Measurements from ENCODE around the gene ZNF324.
"Not testable (repeated sequence)": the region's sequence is repeated elsewhere in the genome, so short reads cannot be mapped to it uniquely, and the experiment has no call there.

ZNF324 gene

DNA sequence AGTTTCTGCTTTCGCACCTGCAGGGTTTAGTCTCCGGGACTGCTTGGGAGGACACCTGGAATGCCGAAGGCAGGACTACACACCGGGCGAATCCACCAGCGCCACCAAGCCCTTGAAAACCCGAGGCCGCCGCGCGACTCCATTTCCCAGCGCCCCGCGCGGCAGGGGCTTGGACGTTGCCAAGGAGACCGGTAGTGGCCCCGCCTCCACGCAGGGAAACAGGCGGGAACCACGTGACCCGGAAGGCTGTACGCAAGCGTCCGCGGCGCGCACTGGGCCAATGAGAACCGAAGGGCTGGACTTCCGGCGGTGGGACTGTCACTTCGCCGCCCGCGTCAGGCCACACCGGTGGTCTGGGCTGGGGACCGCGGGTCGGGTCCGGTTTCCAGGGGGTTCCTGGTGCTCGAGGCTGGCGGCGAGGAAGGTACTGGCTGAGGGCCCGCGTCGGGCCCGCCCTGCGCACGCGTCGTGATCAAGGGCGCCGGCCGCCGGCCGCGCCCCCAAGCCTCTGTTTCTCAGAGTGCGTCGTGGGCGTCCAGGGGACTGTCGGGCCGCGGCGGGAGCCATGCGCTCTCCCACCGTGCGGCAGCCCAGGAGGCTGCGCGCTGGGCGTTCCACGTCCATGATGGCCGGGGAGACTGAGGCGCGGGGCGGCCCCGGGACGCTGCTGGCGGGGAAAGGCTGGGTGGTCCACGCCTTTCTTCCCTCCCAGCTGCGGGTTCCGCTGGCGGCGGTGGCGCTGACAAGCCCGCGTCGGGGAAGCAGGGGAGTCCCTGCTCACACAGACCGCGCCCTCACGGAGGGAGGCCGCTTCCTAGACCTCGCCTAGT, at the start of gene ZNF324:
Gene ZNF324 (plus strand): TSS at position 321 of the 830 bp plus-strand sequence. CDS start 2,106 bp downstream, outside the sequence.
- DNase-seq = peak; percentile 94

DNA sequence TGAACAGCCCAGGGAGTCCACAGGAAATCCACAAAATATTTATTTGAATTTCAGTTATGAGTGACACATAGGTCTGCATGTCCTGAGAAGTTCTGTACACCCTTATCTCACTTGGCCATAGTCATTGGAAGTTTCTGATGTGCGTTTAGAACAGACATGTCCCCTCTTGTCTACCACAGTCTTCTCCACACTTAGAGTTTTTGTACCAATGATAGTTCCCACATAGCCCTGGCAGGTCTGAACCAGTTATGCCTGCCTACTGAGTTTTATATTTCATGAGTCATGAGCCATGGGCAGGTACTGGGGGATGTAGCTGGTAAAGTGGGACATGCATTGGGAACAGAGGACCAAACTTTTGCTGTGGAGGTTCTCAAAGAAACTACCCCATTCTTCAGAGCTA, 38.3 kb upstream of the ZNF324 start:
- no peak for DNase-seq

DNA sequence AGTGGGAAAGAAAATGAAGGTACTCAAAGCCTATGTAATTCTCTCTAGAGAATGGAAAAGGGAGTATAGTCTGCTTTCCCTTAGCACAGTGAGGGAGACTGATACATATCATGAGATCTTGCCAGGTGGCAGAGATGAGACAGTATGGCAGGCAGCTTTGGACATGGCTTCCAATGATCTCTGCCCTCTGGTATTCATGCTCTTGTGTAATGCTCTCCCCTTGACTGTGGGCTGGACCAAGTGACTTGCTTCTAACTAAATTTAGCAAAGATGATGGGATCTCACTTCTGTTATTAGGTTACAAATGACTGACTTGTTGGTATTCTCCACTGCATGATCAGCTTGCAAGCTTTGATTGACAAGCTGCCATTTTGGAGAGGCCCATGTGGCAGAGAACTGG, 37.1 kb upstream of the ZNF324 start:
- DNase-seq = no peak

DNA sequence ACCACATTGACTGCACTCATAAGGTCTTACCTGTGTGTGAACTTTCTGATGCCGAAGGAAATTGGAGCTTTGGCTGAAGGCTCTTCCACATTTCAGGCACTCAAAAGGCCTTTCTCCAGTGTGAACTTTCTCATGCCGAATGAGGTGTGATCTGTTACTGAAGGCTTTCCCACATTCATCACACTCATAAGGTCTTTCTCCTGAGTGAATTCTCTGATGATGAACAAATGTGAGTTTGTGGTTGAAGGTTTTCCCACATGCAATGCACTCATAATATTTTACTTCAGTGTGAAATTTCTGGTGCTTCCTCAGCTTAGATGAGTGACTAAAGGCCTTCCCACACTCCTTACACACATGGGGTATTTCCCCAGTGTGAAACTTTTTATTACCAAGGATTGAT, 32.7 kb upstream of the ZNF324 start:
- DNase-seq = peak; percentile 16

DNA sequence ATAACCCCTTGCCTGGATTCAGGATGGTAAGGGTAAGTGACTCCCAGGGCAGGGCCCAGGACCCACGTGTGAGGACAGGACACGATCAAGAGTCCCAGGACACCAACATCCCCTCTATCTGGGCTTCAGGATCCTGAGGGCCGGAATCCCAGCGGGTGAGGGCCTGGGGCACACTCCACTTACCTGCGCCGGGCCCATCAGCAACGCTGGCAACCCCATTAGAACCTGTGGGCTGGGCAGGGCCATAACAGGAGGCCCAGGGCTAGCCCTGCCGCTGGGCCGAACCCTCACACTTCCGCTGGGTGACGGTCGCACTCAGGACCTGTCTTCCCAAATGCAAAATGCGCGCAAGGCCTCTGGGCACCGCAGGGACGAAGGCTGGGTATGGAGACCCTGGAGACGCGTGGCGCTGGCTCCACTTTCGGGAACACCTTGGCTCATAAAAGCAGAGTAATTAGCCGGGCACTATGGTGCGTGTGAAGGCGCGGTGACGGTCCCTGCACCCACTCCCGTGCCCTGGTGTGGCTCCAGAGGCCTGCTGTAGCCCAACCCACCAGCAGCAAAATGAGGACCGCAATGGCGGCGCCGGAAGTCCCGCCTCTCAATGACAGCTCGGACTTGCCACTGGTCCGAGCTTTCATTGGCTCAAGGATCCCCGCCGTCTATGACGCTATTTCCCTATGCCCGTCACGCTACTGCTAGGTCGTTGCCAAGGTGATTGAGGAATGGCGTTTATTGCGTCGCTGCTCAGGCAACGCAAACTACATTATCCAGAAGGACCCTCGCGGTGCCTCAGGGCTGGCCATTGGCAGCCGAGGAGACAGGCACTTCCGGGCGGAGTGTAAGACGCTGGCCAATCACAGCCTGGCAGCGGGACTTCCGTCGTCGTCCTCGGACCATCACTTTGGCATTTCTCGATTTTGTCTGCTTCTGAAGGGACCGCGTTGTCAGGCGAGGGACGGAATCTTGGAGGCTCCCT, 27.0 kb upstream of the ZNF324 start, which contains the start of gene ZNF132:
Gene ZNF132 (minus strand): TSS at position 578 of the 979 bp plus-strand sequence. CDS start 332 bp downstream, at position 246.
- peak; percentile 100 for DNase-seq

DNA sequence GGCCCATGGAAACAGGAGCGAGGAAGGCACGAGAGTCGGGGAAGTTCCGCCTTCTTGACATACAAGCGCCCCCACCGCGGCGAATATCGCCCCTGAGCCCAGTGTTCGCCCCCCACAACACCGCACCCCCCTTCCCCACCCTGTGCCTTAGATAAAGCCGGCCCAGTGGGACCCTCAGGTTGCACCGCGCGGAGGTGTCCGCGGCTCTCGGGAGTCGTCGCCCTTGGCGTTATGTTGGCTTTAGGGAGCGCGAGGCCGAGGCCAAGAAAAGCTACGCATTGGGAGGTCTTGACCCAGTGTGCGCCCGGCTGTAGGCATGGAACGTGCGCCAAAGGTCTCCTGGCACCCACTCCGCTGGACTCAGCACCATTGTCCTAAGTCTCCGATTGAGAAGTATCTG, 26.3 kb upstream of the ZNF324 start:
- DNase-seq = no peak

DNA sequence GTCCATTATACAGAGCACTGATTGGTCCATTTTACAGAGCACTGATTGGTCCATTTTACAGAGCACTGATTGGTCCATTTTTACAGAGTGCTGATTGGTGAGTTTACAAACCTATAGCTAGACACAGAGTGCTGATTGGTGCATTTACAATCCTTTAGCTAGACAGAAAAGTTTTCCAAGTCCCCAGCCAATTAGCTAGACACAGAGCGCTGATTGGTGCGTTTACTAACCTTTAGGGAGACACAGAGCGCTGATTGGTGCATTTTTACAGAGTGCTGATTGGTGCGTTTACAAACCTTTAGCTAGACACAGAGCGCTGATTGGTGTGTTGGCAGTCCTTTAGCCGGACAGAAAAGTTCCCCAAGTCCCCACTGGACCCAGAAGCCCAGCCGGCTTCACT, 23.9 kb upstream of the ZNF324 start:
- not testable (repeated sequence) for DNase-seq

DNA sequence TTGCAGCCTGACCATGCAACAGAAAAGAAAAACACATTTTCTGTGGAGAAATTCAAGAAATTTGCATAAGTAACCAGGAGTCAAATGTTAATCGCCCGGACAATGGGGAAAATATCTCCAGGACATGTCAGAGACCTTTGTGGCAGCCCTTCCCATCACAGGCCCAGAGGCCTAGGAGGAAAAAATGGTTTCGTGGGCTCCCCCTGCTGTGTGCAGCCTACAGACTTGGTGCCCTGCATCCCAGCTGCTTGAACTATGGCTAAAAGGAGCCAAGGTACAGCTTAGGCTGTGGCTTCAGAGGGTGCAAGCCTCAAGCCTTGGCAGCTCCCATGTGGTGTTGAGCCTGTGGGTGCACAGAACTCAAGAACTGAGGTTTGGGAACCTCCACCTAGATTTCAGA, 18.0 kb upstream of the ZNF324 start:
- not testable (repeated sequence) for DNase-seq

DNA sequence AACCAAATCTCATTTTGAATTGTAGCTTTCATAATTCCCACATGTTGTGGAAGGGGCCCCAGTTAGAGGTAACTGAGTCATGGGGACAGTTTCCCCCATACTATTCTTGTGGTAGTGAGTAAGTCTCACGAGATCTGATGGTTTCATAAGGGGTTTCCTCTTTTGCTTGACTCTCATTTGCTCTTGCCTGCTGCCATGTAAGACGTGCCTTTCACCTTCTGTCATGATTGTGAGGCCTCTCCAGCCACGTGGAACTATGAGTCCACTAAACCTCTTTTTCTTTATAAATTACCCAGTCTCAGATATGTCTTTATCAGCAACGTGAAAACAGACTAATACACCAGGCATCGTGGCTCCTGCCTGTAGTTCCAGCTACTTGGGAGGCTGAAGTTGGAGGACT, 16.9 kb upstream of the ZNF324 start:
- DNase-seq = not testable (repeated sequence)

DNA sequence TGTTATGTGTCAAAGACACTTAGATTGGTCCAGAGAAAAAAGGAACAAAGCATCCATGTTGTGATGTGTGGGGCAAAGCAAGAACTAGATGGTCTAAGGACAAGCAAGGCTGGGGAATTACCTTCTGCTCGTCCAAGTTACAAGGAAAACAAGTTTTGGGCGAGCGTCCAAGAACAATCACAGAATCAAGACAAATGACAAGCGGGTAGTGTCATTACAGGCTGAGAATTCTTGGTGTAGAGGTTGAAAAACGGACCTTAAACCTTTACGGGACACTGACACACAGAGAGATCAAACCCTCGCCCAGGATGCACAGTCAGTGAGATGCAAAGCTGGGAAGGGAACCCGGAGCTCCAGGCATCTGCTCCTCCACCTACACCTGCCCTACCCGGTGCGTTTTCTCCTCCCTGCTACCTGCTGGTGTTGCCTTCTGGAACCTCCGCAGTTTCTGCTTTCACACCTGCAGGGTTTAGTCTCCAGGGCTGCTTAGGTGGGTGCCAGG, 16.0 kb upstream of the ZNF324 start:
- DNase-seq = no peak

DNA sequence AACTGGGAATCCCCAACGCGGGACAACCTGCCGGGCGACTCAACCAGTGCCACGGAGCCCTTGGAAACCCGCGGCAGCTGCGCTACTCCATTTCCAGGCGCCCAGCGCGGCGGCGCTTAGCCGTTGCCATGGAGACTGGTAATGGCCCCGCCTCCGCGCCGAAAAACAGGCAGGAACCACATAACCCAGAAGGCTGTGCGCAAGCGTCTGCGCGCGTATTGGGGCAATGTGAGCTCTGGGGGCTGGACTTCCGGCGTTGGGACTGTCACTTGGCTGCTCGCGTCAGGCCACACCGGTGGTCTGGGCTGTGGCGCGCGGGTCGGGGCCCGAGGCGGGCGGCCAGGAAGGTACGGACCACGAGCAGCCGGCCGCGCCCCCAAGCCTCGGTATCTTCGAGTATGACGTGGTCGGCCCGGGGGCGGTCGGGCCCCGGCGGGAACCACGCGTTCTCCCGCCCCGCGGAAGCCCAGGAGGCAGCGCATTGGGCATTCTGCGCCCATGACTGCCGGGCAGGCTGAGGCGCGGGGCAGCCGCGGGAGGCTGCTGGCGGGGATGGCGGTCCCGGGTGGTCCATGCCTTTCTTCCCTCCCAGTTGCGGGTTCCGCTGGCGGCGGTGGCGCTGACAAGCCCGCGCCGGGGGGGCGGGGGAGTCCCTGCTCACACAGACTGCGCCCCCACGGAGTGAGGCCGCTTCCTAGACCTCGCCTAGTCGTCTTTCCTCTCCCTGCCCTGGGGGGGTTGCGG, 15.3 kb upstream of the ZNF324 start, which contains the start of gene ZNF324B:
Gene ZNF324B (plus strand): TSS at position 265 of the 744 bp plus-strand sequence. CDS start 2,080 bp downstream, outside the sequence.
- DNase-seq = peak; percentile 93

DNA sequence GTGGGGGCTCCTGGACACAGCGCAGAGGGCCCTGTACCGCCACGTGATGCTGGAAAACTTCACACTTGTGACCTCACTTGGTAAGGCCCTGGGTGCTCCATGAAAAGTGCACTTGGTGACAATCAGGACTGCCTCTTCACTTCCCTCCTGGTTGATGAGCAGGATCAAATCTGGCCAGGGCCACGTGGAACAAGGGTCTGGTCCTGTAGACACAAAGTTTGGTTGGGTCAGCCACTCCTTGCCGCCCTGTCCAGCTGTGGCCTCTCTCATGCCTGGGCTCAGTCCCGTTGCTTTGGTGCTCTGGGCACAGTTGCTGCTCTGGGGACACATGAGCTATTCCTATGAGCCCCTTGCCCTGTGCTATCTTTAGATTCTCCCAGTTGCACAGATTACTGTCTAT, 13.1 kb upstream of the ZNF324 start:
- no peak for DNase-seq

DNA sequence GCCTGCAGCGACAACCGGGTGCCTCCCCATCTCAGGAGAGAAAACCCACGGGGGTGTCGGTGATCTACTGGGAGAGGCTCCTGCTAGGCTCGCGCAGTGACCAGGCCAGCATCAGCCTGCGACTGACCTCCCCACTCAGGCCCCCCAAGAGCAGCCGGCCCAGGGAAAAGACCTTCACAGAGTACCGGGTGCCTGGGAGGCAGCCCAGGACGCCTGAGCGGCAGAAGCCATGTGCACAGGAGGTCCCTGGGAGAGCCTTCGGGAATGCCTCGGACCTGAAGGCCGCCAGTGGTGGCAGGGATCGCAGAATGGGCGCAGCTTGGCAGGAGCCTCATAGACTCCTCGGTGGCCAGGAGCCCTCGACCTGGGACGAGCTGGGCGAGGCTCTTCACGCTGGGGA, 11.6 kb upstream of the ZNF324 start:
- DNase-seq = no peak

DNA sequence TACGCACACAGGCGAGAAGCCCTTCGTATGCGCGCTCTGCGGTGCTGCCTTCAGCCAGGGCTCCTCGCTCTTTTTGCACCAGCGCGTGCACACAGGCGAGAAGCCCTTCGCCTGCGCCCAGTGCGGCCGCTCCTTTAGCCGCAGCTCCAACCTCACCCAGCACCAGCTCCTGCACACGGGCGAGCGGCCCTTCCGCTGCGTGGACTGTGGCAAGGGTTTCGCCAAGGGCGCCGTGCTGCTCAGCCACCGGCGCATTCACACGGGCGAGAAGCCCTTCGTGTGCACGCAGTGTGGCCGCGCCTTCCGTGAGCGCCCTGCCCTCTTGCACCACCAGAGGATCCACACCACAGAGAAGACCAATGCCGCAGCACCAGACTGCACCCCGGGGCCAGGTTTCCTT, 10.8 kb upstream of the ZNF324 start:
- no peak for DNase-seq

DNA sequence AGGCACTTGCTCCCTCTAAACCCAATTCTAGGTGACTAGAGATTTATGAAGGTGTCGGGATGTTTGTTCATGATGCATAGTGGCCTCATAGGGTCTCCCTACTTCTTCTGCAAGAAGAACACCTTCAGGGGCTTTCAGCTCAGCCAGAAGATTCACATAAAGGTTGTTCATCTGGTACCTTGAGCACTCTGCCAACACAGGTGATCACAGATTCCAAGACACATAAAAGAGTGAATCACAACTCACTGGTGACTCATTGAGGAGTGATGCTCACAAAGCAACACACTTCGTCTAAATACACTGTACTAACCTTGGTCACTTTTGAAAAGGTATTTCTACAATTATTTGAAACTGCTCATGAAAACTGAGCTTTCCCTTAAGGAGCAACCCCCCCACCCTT, 6.8 kb upstream of the ZNF324 start:
- no peak for DNase-seq

DNA sequence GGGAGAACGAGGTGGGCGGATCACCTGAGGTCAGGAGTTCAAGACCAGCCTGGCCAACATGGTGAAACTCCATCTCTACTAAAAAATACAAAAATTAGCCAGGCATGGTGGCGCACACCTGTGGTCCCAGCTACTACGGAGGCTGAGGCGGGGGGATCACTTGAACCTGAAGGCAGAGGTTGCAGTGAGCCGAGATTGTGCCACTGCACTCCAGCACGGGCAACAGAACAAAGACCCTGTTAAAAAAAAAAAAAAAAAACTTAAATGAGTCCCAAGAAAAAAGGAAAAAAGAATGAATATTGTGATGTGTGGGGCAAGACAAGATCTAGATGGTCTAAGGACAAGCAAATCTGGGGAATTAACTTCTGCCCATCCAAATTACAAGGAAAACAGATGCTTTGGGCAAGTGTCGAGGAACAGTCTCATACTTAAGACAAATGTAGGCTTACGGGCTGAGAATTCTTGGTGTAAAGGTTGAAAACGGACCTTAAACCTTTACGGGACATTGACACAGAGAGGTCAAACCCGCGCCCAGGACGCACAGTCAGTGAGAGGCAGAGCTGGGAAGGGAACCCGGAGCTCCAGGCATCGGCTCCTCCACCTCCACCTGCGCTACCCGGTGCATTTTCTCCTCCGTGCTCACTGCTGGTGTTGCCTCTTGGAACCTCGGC, 656 bp upstream of the ZNF324 start:
- DNase-seq = no peak

DNA sequence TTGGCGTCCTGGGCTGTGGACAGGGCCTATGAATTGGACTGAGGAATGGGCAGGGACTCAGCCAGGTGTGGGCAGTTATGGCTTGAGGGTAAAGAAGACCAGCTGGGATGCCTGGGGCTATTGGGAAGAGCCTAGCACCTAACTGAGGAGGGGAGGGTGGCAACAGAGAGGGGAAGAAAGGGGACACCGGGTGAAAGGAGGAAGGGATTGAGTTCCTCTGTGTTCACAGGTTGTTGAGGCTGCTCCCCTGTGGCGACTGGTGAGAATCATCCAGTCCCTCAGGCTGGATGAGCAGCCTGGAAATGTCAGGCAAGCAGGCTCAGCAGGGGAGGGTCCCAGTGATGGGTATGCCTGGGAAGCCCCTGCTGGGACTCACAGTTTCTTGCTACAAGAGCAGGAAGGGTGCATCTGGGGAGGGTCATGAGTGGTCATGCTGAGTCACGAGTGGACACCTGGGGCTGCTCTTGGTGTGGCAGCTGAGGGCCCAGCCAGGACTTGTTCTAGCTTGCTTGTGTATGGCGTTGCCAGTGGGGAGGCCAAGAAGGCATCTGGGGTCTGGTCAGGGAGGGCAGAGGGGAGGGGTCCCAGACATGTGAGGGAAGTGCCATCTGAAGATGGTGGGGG, 1.4 kb downstream of the ZNF324 start:
- no peak for DNase-seq

DNA sequence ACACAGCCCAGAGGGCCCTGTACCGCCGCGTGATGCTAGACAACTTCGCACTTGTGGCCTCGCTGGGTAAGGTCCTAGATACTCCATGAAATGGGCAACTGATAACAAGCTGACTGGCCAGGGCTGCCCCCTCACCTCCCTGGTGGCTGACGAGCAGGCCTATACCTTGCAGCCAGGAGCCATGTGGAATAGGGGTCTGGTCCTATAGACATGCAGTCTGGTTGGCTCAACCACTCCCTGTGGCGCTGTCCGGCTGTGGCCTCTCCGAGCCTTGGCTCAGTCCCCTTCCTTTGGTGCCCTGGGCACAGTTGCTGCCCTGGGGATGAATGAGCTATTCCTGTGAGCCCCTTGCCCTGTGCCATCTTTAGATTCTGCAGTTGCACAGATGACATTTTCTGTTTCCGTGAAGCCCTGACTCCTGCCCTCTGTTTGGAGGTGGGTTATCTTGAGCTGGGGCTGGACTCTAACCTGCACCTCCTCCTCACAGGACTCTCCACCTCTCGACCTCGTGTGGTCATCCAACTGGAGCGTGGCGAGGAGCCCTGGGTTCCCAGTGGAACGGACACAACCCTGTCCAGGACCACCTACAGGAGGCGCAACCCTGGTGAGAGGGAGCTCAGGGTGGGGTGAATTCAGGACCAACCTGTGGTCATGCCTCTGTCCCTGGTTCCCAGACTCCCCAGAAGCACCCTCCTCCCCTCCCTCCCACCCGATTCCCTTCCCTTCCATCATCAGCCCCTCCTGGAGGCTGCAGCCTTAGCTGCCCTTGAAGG, 2.5 kb downstream of the ZNF324 start:
- DNase-seq = no peak

DNA sequence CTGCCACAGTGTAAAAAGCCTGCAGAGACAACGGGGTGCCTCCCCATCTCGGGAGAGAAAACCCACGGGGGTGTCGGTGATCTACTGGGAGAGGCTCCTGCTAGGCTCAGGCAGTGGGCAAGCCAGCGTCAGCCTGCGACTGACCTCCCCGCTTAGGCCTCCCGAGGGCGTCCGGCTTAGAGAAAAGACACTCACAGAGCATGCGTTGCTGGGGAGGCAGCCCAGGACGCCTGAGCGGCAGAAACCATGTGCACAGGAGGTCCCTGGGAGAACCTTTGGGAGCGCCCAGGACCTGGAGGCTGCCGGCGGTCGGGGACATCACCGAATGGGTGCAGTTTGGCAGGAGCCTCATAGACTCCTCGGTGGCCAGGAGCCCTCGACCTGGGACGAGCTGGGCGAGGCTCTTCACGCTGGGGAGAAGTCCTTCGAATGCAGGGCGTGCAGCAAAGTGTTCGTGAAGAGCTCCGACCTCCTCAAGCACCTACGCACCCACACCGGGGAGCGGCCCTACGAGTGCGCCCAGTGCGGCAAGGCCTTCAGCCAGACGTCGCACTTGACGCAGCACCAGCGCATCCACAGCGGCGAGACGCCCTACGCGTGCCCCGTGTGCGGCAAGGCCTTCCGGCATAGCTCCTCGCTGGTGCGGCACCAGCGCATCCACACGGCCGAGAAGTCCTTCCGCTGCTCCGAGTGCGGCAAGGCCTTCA, 4.1 kb downstream of the ZNF324 start:
- not testable (repeated sequence) for DNase-seq

DNA sequence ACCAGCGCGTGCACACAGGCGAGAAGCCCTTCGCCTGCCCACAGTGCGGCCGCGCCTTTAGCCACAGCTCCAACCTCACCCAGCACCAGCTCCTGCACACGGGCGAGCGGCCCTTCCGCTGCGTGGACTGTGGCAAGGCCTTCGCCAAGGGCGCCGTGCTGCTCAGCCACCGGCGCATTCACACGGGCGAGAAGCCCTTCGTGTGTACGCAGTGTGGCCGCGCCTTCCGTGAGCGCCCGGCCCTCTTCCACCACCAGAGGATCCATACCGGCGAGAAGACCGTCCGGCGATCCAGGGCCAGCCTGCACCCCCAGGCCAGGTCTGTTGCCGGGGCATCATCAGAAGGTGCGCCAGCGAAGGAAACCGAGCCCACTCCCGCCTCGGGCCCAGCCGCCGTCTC, 4.9 kb downstream of the ZNF324 start:
- no peak for DNase-seq

Measured in fibroblast of skin of right quadriceps (primary cell).